Measurements from ENCODE around the gene SLC10A7. TPM values are rescaled to one million over a fixed set of nuclear protein-coding genes. Genes with fewer than 3 reads are reported as not detected.

Gene SLC10A7
- total and polyA plus RNA-seq, 2 of the 8 experiments (the other 6 are each of a cell fraction or from before 2014, with no cell fraction given): 2.5 to 2.9 TPM

DNA sequence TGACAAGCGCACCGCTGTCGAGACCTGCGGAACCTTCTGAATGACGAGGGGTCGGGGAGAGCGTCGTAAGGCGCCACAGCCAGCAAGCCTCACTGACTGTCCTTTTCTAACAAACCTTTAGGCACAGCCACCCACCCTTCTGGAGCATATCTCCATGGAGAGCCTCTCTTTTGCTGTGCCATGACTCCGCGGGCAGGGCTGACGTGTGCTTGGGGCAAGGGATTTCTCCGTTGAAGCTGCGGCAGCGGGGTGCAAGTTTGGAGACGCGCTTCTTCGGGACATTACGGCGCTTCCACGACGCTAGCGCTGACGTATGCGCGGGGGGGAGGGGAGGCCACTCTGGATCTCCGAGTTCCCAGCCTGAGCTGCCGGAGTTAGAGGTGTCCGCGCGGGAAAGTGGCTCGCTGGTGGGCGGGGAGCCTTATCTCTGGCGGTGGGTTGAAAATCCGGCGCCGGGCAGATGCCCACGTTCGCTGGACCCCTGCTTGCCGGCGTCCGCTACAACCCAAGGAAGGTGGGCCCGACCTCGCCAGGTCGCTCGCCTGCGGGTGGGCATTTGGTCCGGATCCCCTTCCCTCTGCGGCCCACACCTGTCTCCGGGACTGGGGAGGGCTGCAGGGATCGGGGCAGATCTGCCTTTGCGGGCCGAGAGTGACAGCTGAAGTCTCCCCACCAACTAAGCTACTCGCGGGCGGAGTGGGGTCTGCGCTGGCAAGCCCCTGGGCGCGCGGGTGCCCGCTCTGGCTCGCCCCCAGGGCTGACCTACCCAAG is 543 bp upstream of the SLC10A7 start (continued):
- TF ChIP-seq E2F6 (IDR thresholded peaks at IDR 0.05) (peak; percentile 8; the same call in 1 of the 2 replicates), HDAC2 (IDR thresholded peaks at IDR 0.05; ENCODE audit: borderline replicate concordance in 1 of 2, low read depth in 2 of 2, low read length in 2 of 2) (peak; percentile 58 to 61; a peak in 1 of 4 replicates), SIN3A (conservative IDR thresholded peaks at IDR 0.05 in 1 of 2, IDR thresholded peaks at IDR 0.05 in 1 of 2; ENCODE audit: low read depth in 1 of 2, low read length in 2 of 2) (peak; percentile 15 to 64; a peak in 2 of 4 replicates), CHD1 (IDR thresholded peaks at IDR 0.05; ENCODE audit: low read depth, low read length) (no peak), CHD2 (IDR thresholded peaks at IDR 0.05; ENCODE audit: low read length) (peak; percentile 22; the same call in 1 of the 2 replicates), SAP30 (IDR thresholded peaks at IDR 0.05; ENCODE audit: insufficient read depth, insufficient replicate concordance, low read length) (peak; percentile 43), KDM4A (IDR thresholded peaks at IDR 0.05; ENCODE audit: low read depth, low read length, severe bottlenecking) (peak; percentile 98), CBX8 (IDR thresholded peaks at IDR 0.05; ENCODE audit: borderline replicate concordance, low read depth, low read length) (no peak)
